ENCODE results near the gene POLDIP2. TPM values are rescaled to one million over a fixed set of nuclear protein-coding genes. Genes with fewer than 3 reads are reported as not detected.

Gene POLDIP2
- total and polyA plus RNA-seq, 2 of the 13 experiments (the other 11 are each of a cell fraction or from before 2014, with no cell fraction given) = 85.9 to 114 TPM

- TF ChIP-seq AGO1 (IDR thresholded peaks at IDR 0.05; ENCODE audit: low read depth, low read length, poor library complexity, severe bottlenecking) (no peak), ZNF546 (CRISPR knock-in tag; conservative IDR thresholded peaks at IDR 0.05) (no peak), IRF9 (CRISPR knock-in tag; IDR thresholded peaks at IDR 0.05; ENCODE audit: borderline replicate concordance) (no peak), POLR2AphosphoS5 (IDR thresholded peaks at IDR 0.05; ENCODE audit: low read depth, low read length) (peak; percentile 77), TARDBP (CRISPR knock-in tag; IDR thresholded peaks at IDR 0.05) (peak; percentile 91), ZNF432 (CRISPR knock-in tag; IDR thresholded peaks at IDR 0.05; ENCODE audit: borderline replicate concordance) (no peak), SMAD1 (CRISPR knock-in tag; IDR thresholded peaks at IDR 0.05; ENCODE audit: borderline replicate concordance, low read depth) (no peak), PATZ1 (CRISPR knock-in tag; IDR thresholded peaks at IDR 0.05) (peak; percentile 96), ZNF260 (CRISPR knock-in tag; IDR thresholded peaks at IDR 0.05; ENCODE audit: borderline replicate concordance, low read depth) (no peak), DZIP1 (CRISPR knock-in tag; IDR thresholded peaks at IDR 0.05) (no peak), ZNF558 (CRISPR knock-in tag; IDR thresholded peaks at IDR 0.05; ENCODE audit: borderline replicate concordance) (no peak), ZNF350 (CRISPR knock-in tag; IDR thresholded peaks at IDR 0.05; ENCODE audit: borderline replicate concordance, low read depth) (peak; percentile 72; the same call in 1 of the 2 replicates), IKZF5 (CRISPR knock-in tag; IDR thresholded peaks at IDR 0.05) (peak; percentile 60; the same call in 1 of the 2 replicates), ATF5 (CRISPR knock-in tag; IDR thresholded peaks at IDR 0.05; ENCODE audit: low read depth) (no peak), SAP130 (CRISPR knock-in tag; IDR thresholded peaks at IDR 0.05; ENCODE audit: low read depth) (peak; percentile 86), ZBTB39 (CRISPR knock-in tag; IDR thresholded peaks at IDR 0.05) (no peak), SRY (CRISPR knock-in tag; IDR thresholded peaks at IDR 0.05) (no peak; the same call in 1 of the 2 replicates), HDAC6 (IDR thresholded peaks at IDR 0.05; ENCODE audit: low read depth, low read length) (no peak), RBFOX2 (IDR thresholded peaks at IDR 0.05; ENCODE audit: low read depth, low read length) (no peak)
Measured at GRCh38 chr17:28368306-28368831, 11.0 kb upstream of the POLDIP2 start (continued).
